Mononuclear cell (primary cell): Measurements from ENCODE around the gene DHX38. TPM values are rescaled to one million over a fixed set of nuclear protein-coding genes. Genes with fewer than 3 reads are reported as not detected.

ENCODE experiments used
- H3K27me3 ChIP-seq: 2 replicates; pipeline ENCODE4 v1.6.0; 2011; ENCODE audit warnings: low read length, control low read depth; ENCODE audit not compliant: insufficient read depth
- H3K4me1 ChIP-seq: 2 replicates; pipeline ENCODE4 v1.5.1; 2011; ENCODE audit warnings: mild to moderate bottlenecking, low read length, control low read depth; ENCODE audit not compliant: insufficient read depth
- H3K4me3 ChIP-seq: 2 replicates; pipeline ENCODE4 v1.5.1; 2011; ENCODE audit warnings: mild to moderate bottlenecking, low read length, moderate library complexity
- H3K9me3 ChIP-seq: 2 replicates; pipeline ENCODE4 v1.5.1; 2011; ENCODE audit warnings: low read depth, mild to moderate bottlenecking, control low read depth, low read length
- total RNA-seq: library from RNA; depleted of rRNA; stranded (reverse); fragments of >200 nt; gene quantifications from one replicate; pipeline ENCODE4 v1.2.3, GENCODE V29; 2012

The DHX38 gene
- total RNA-seq, 1 donor: 38.0 TPM

DNA sequence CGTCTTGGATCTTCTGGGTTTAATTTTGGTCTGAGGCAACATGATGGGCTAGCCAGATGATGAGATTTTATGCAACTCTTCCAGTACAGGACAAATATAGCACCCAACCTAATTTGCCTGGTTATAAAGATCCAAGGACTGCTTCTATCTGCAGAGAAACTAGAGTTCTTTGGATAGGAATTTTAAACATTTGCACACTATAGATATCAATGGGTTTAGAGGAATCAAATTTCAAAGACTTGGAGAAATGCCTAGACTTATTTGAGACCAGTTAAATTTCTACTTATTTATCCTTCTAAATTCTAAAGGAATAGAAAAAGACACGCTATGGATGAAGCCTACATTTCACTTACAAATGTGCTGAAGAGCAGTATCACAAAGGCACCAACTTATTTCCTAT, 65.7 kb downstream of the DHX38 start:
- H3K4me1 ChIP-seq: no peaks in the 10 kb centered on the region
- H3K27me3 ChIP-seq: no peaks in the 10 kb centered on the region
- no peaks in the 10 kb centered on the region for H3K9me3 ChIP-seq
- H3K4me3 ChIP-seq: no peak overlapping the region

DNA sequence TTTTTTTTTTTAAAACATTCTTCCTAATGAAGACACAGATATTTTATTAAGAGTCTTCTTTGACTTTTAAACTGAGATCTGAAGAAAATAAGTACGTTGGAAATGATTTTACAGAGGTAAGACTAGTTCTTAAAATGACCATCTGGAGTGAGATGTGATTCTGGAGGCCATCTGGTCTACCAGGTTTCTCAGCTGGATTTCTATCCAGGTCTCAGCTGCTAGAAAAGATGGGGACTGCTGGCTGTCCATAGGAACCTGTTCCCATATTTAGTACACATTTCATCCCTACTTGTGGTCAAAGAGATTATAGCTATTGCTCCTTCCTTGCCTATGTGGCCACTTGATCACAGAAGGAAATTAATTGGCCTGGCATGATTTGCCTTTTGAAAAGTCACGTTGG, 66.2 kb downstream of the DHX38 start:
- no peaks in the 10 kb centered on the region for H3K27me3 ChIP-seq
- no peaks in the 10 kb centered on the region for H3K4me1 ChIP-seq
- H3K9me3 ChIP-seq: no peaks in the 10 kb centered on the region
- no peak overlapping the region for H3K4me3 ChIP-seq

DNA sequence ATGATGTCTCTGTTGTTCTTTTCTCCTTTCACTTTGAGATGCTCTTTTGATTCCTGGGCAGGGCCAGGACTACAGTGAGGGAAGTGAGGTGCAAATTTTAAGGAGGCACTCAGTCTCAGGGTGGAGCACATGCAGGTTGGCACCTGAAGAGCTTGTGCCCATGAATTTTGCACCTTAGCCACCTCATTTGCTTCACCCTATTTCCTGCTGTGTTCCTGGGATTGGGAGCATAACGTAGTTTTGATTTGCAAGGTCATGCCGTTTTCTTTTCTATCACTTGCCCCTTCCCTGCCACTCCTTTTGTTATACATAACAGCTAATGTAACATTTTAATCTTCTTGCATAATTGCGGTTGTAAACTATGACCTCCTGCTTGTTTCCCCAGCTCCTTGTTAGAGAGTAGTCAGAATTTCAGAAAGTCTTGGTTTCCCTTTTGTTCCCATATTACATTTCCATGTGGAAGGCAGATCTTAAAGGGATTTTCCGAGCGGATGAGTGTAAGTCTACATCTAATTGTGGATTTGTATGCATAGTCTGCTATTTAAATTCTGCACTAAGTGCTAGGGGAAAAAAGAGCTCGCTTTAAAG, 68.6 kb downstream of the DHX38 start:
- Histone ChIP-seq H3K4me3 (no peak overlapping the region), H3K27me3 (no peaks in the 10 kb centered on the region), H3K9me3 (no peaks in the 10 kb centered on the region), H3K4me1 (no peaks in the 10 kb centered on the region)

Other genes with a start within 250 kb of the DHX38 start
- gene ATXN1L, start 247.9 kb upstream of the DHX38 start, total RNA-seq: 41.0 TPM
- 15.1 TPM for gene ZNF821, start 209.7 kb upstream of the DHX38 start, total RNA-seq
- 426 TPM for gene IST1, start 198.3 kb upstream of the DHX38 start, total RNA-seq
- 0.10 TPM for gene PKD1L3, start 93.4 kb upstream of the DHX38 start, total RNA-seq
- gene DHODH, start 85.1 kb upstream of the DHX38 start, total RNA-seq: 0.94 TPM
- gene HP, start 39.3 kb upstream of the DHX38 start, total RNA-seq: 16.1 TPM
- gene HPR, start 30.6 kb upstream of the DHX38 start, total RNA-seq: not detected
- gene TXNL4B, start 227 bp upstream of the DHX38 start, total RNA-seq: 10.9 TPM
- gene PMFBP1, start 78.3 kb downstream of the DHX38 start, total RNA-seq: 0.31 TPM